GM23338 (cell line): ENCODE data around the gene DNAJC6. TPM values are rescaled to one million over a fixed set of nuclear protein-coding genes. Genes with fewer than 3 reads are reported as not detected.

Source experiments
- ATAC-seq: fragments of 200-7000 bp; cut with Tn5 transposase; 3 replicates; pipeline ENCODE4 v1.9.1; 2020
- DNase-seq: peaks from one replicate; pipeline ENCODE4 v3.0.0-alpha.2; 2015; ENCODE audit warnings: low spot score
- H2AFZ ChIP-seq: fragments of 200-600 bp; sonication (generic); 2 replicates; pipeline ENCODE4 v1.8.0; 2016; ENCODE audit warnings: antibody characterized with exemption, mild to moderate bottlenecking, moderate library complexity
- H3F3A ChIP-seq: fragments of 200-600 bp; sonication (generic); replicated peaks from 2 replicates; pipeline ENCODE4 v1.8.0; 2017; ENCODE audit warnings: antibody characterized with exemption, mixed run types, low read depth
- H3K27ac ChIP-seq: fragments of 200-600 bp; sonication (generic); 2 replicates; pipeline ENCODE4 v1.6.1; 2016; ENCODE audit warnings: low read depth
- H3K27me3 ChIP-seq: fragments of 200-600 bp; sonication (generic); 2 replicates; pipeline ENCODE4 v1.8.0; 2016; ENCODE audit warnings: mild to moderate bottlenecking, mixed run types, moderate library complexity; ENCODE audit not compliant: insufficient read depth
- H3K36me3 ChIP-seq: fragments of 200-600 bp; sonication (generic); 2 replicates; pipeline ENCODE4 v1.8.0; 2016; ENCODE audit warnings: mild to moderate bottlenecking; ENCODE audit not compliant: insufficient read depth
- H3K4me1 ChIP-seq: fragments of 200-600 bp; sonication (generic); 2 replicates; pipeline ENCODE4 v1.8.0; 2016; ENCODE audit warnings: mild to moderate bottlenecking, moderate library complexity; ENCODE audit not compliant: insufficient read depth
- H3K4me2 ChIP-seq: fragments of 200-600 bp; sonication (generic); 2 replicates; pipeline ENCODE4 v1.7.1; 2017; ENCODE audit warnings: mixed run types
- H3K4me3 ChIP-seq: fragments of 200-600 bp; sonication (generic); 2 replicates; pipeline ENCODE4 v1.6.1; 2016; ENCODE audit warnings: mixed run types
- H3K79me2 ChIP-seq: fragments of 200-600 bp; sonication (generic); replicated peaks from 2 replicates; pipeline ENCODE4 v1.8.0; 2017; ENCODE audit warnings: mild to moderate bottlenecking; ENCODE audit not compliant: insufficient read depth
- H3K9me2 ChIP-seq: fragments of 200-600 bp; sonication (generic); 2 replicates; pipeline ENCODE4 v1.8.0; 2017; ENCODE audit not compliant: insufficient read depth
- H4K20me1 ChIP-seq: fragments of 200-600 bp; sonication (generic); replicated peaks from 2 replicates; pipeline ENCODE4 v1.8.0; 2017; ENCODE audit warnings: mild to moderate bottlenecking; ENCODE audit not compliant: insufficient read depth
- H3K27ac Mint-ChIP-seq: 2 replicates; pipeline ENCODE4 v1.8.0; 2020; ENCODE audit warnings: inconsistent platforms, mild to moderate bottlenecking, moderate library complexity, mixed read lengths
- H3K27me3 Mint-ChIP-seq: 3 replicates; pipeline ENCODE4 v1.8.0; 2022; ENCODE audit warnings: low read depth, mild to moderate bottlenecking, moderate library complexity, mixed read lengths, inconsistent platforms; ENCODE audit not compliant: insufficient read depth, poor library complexity
- H3K36me3 Mint-ChIP-seq: 3 replicates; pipeline ENCODE4 v1.8.0; 2021; ENCODE audit warnings: low read depth, mild to moderate bottlenecking, inconsistent platforms, moderate library complexity, mixed read lengths
- H3K4me1 Mint-ChIP-seq: 3 replicates; pipeline ENCODE4 v1.8.0; 2020; ENCODE audit warnings: mild to moderate bottlenecking, inconsistent platforms, mixed read lengths
- H3K4me3 Mint-ChIP-seq: 3 replicates; pipeline ENCODE4 v1.8.0; 2021; ENCODE audit warnings: moderate library complexity, mild to moderate bottlenecking, inconsistent platforms, mixed read lengths
- H3K9me3 Mint-ChIP-seq: 3 replicates; pipeline ENCODE4 v1.8.0; 2020; ENCODE audit warnings: moderate library complexity, mild to moderate bottlenecking, inconsistent platforms, mixed read lengths
- CREB1 ChIP-seq: fragments of 250-450 bp; sonication (Bioruptor Pico); IDR thresholded peaks from 2 replicates; pipeline ENCODE4 v1.5.0; 2020; ENCODE audit warnings: low read depth, mild to moderate bottlenecking, moderate library complexity
- EZH2 ChIP-seq: fragments of 200-600 bp; sonication (generic); IDR thresholded peaks from one replicate; pipeline ENCODE4 v1.8.0; 2017; ENCODE audit warnings: antibody characterized with exemption, mild to moderate bottlenecking, low read depth; ENCODE audit not compliant: unreplicated experiment
- EZH2phosphoT487 ChIP-seq: fragments of 200-600 bp; sonication (generic); IDR thresholded peaks from one replicate; pipeline ENCODE4 v1.8.1; 2018; ENCODE audit warnings: antibody characterized with exemption; ENCODE audit not compliant: unreplicated experiment
- JUNB ChIP-seq: IDR thresholded peaks from one replicate; pipeline ENCODE4 v1.6.1; 2016; ENCODE audit warnings: antibody characterized with exemption; ENCODE audit not compliant: unreplicated experiment
- POLR2AphosphoS5 ChIP-seq: IDR thresholded peaks from 2 replicates; pipeline ENCODE4 v1.6.1; 2016; ENCODE audit warnings: antibody characterized with exemption, low read depth
- REST ChIP-seq: IDR thresholded peaks from one replicate; pipeline ENCODE4 v1.6.1; 2018; ENCODE audit warnings: antibody characterized with exemption; ENCODE audit not compliant: unreplicated experiment
- STAT1 ChIP-seq: IDR thresholded peaks from one replicate; pipeline ENCODE4 v1.6.1; 2016; ENCODE audit warnings: antibody characterized with exemption; ENCODE audit not compliant: unreplicated experiment
- ZNF114 ChIP-seq: fragments of 250-450 bp; sonication (Bioruptor Pico); IDR thresholded peaks from 2 replicates; pipeline ENCODE4 v1.5.0; 2020; ENCODE audit warnings: mild to moderate bottlenecking, moderate library complexity
- ZNF331 ChIP-seq: fragments of 250-450 bp; sonication (Bioruptor Pico); IDR thresholded peaks from 2 replicates; pipeline ENCODE4 v1.5.0; 2020; ENCODE audit warnings: low read depth, mild to moderate bottlenecking, moderate library complexity
- ZNF462 ChIP-seq: fragments of 250-450 bp; sonication (Bioruptor Pico); IDR thresholded peaks from 2 replicates; pipeline ENCODE4 v1.5.0; 2020; ENCODE audit warnings: mild to moderate bottlenecking, moderate library complexity
- polyA plus RNA-seq: library from polyadenylated mRNA; unstranded; fragments of >200 nt; fragmentation: Nextera tagmentation; extraction: Ambion mirVana; gene quantifications from 2 replicates; pipeline ENCODE4 v1.2.1, GENCODE V29; 2016
- total RNA-seq: library from RNA; depleted of rRNA; stranded (reverse); fragments of >200 nt; shearing (Covaris generic); gene quantifications from 2 replicates; pipeline ENCODE4 v1.2.3, GENCODE V29; 2014
- TF ChIP-seq, protein P1 (sequence below), 2 experiments: fragments of 200-600 bp in 1 of 2; sonication (generic) in 1 of 2; conservative IDR thresholded peaks; 2 replicates each; pipeline versions ENCODE4 v1.5.1 to v1.6.1; 2016 to 2017; ENCODE audit warnings: antibody characterized with exemption in 2 of 2, low read depth in 2 of 2, mild to moderate bottlenecking in 2 of 2, moderate library complexity in 1 of 2
- TF ChIP-seq, protein P2 (sequence below): IDR thresholded peaks from 2 replicates; pipeline ENCODE4 v1.6.1; 2016; ENCODE audit warnings: antibody characterized with exemption

The DNAJC6 gene
- total and polyA plus RNA-seq, 2 experiments from 2014 or later = 2.4 to 7.4 TPM

GRCh38 chr1:65319754-65320153 lies 10.4 kb downstream of the DNAJC6 start:
- H2AFZ ChIP-seq = no peak overlapping the region
- H3K4me2 ChIP-seq = no peak overlapping the region
- H3K4me1 Mint-ChIP-seq = peaks cover 8% of the 10 kb centered on the region; the same call in 2 of the 3 replicates
- H3K27ac Mint-ChIP-seq = no peak overlapping the region
- H3K36me3 ChIP-seq = no peaks in the 10 kb centered on the region
- H3F3A ChIP-seq = no peaks in the 10 kb centered on the region
- no peaks in the 10 kb centered on the region for H4K20me1 ChIP-seq
- no peaks in the 10 kb centered on the region for H3K36me3 Mint-ChIP-seq
- H3K27me3 ChIP-seq = no peaks in the 10 kb centered on the region
- no peak overlapping the region for H3K4me3 Mint-ChIP-seq
- no peak for ATAC-seq
- H3K4me3 ChIP-seq = no peak overlapping the region
- TF ChIP-seq, protein P1, sequence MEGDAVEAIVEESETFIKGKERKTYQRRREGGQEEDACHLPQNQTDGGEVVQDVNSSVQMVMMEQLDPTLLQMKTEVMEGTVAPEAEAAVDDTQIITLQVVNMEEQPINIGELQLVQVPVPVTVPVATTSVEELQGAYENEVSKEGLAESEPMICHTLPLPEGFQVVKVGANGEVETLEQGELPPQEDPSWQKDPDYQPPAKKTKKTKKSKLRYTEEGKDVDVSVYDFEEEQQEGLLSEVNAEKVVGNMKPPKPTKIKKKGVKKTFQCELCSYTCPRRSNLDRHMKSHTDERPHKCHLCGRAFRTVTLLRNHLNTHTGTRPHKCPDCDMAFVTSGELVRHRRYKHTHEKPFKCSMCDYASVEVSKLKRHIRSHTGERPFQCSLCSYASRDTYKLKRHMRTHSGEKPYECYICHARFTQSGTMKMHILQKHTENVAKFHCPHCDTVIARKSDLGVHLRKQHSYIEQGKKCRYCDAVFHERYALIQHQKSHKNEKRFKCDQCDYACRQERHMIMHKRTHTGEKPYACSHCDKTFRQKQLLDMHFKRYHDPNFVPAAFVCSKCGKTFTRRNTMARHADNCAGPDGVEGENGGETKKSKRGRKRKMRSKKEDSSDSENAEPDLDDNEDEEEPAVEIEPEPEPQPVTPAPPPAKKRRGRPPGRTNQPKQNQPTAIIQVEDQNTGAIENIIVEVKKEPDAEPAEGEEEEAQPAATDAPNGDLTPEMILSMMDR (conservative IDR thresholded peaks at IDR 0.05; ENCODE audit: low read depth in 2 of 2) = no peak
- TF ChIP-seq CREB1 (CRISPR knock-in tag) (no peak), POLR2AphosphoS5 (no peak), ZNF114 (CRISPR knock-in tag) (no peak), REST (no peak), JUNB (no peak), EZH2 (no peak), ZNF331 (CRISPR knock-in tag) (no peak), ZNF462 (CRISPR knock-in tag) (no peak), STAT1 (no peak), EZH2phosphoT487 (no peak)
- TF ChIP-seq, protein P2, sequence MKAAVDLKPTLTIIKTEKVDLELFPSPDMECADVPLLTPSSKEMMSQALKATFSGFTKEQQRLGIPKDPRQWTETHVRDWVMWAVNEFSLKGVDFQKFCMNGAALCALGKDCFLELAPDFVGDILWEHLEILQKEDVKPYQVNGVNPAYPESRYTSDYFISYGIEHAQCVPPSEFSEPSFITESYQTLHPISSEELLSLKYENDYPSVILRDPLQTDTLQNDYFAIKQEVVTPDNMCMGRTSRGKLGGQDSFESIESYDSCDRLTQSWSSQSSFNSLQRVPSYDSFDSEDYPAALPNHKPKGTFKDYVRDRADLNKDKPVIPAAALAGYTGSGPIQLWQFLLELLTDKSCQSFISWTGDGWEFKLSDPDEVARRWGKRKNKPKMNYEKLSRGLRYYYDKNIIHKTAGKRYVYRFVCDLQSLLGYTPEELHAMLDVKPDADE = no peak
- no peaks in the 10 kb centered on the region for H3K9me2 ChIP-seq
- no peaks in the 10 kb centered on the region for H3K4me1 ChIP-seq
- no peaks in the 10 kb centered on the region; the same call in 2 of the 3 replicates for H3K9me3 Mint-ChIP-seq
- H3K27ac ChIP-seq = no peak overlapping the region
- H3K79me2 ChIP-seq = no peaks in the 10 kb centered on the region
- DNase-seq = no peak
- H3K27me3 Mint-ChIP-seq = peaks cover 2% of the 10 kb centered on the region
